Common myeloid progenitor, CD34-positive (primary cell): ENCODE results near the gene SOX10. TPM values are rescaled to one million over a fixed set of nuclear protein-coding genes. Genes with fewer than 3 reads are reported as not detected.

Experiments used
- CTCF ChIA-PET: fragments of 350-600 bp; sonication (Branson Sonifier 250); formaldehyde crosslinking; loops from one replicate; lab custom pipeline; 2021; ENCODE audit warnings: antibody characterized with exemption; lab: Charles Lee
- POLR2A ChIA-PET: fragments of 350-600 bp; sonication (Branson Sonifier 250); formaldehyde crosslinking; loops from one replicate; lab custom pipeline; 2021; ENCODE audit warnings: antibody characterized with exemption; lab: Charles Lee
- DNase-seq, 3 donors: peaks; one replicate each; pipeline versions ENCODE4 v3.0.0 to v3.0.0-alpha.2; 2013
- H3K27ac ChIP-seq, 2 experiments: 1 replicate in 1 of 2; 2 replicates in 1 of 2; pipeline ENCODE4 v1.7.0; 2013; ENCODE audit warnings: inconsistent platforms in 2 of 2, low read length in 2 of 2, mild to moderate bottlenecking in 2 of 2, low read depth in 1 of 2, moderate library complexity in 1 of 2; ENCODE audit not compliant: severe bottlenecking in 2 of 2, insufficient read depth in 1 of 2, poor library complexity in 1 of 2
- H3K27me3 ChIP-seq, 5 experiments: replicated peaks in 2 of 5; 1 replicate in 3 of 5; 2 replicates in 2 of 5; pipeline versions ENCODE4 v1.6.1 to v1.7.0; 2013; ENCODE audit warnings: low read length in 4 of 5, mild to moderate bottlenecking in 2 of 5, moderate library complexity in 2 of 5, inconsistent platforms in 1 of 5; ENCODE audit not compliant: insufficient read depth in 5 of 5, control insufficient read depth in 4 of 5
- H3K36me3 ChIP-seq, 4 experiments: 1 replicate in 2 of 4; 2 replicates in 2 of 4; pipeline versions ENCODE4 v1.6.1 to v1.7.0; 2013; ENCODE audit warnings: low read length in 3 of 4, control low read depth in 1 of 4, mild to moderate bottlenecking in 1 of 4; ENCODE audit not compliant: control insufficient read depth in 4 of 4, insufficient read depth in 4 of 4
- H3K4me1 ChIP-seq, 4 experiments: 1 replicate in 3 of 4; 2 replicates in 1 of 4; pipeline versions ENCODE4 v1.6.1 to v1.7.1; 2013; ENCODE audit warnings: low read length in 3 of 4, mild to moderate bottlenecking in 3 of 4, control low read depth in 1 of 4, inconsistent platforms in 1 of 4, moderate library complexity in 1 of 4; ENCODE audit not compliant: control insufficient read depth in 4 of 4, insufficient read depth in 4 of 4; ENCODE audit errors: control extremely low read depth in 1 of 4
- H3K4me3 ChIP-seq, 7 experiments: 1 replicate in 4 of 7; 2 replicates in 3 of 7; pipeline versions ENCODE4 v1.5.1 to v1.7.0; 2013; ENCODE audit warnings: mild to moderate bottlenecking in 7 of 7, low read length in 6 of 7, moderate library complexity in 6 of 7, inconsistent platforms in 2 of 7, low read depth in 2 of 7, control low read depth in 1 of 7; ENCODE audit not compliant: insufficient read depth in 4 of 7, control insufficient read depth in 1 of 7; ENCODE audit errors: extremely low read depth in 1 of 7
- H3K9me3 ChIP-seq, 5 experiments: 1 replicate in 4 of 5; 2 replicates in 1 of 5; pipeline versions ENCODE4 v1.6.1 to v1.7.1; 2013; ENCODE audit warnings: low read length in 4 of 5, mild to moderate bottlenecking in 2 of 5, inconsistent platforms in 1 of 5, low read depth in 1 of 5, moderate library complexity in 1 of 5; ENCODE audit not compliant: control insufficient read depth in 4 of 5, insufficient read depth in 2 of 5; ENCODE audit errors: control extremely low read depth in 1 of 5
- WGBS: methylation state at CpG from one replicate; pipeline ENCODE4 v1.1.5; 2013; ENCODE audit not compliant: insufficient coverage; 5-methylcytosine and 5-hydroxymethylcytosine counted together
- polyA plus RNA-seq: library from polyadenylated mRNA; unstranded; fragments of 120-200 nt; gene quantifications from one replicate; pipeline ENCODE4 v1.2.1, GENCODE V29; 2013

The SOX10 gene
- 0.05 TPM for polyA plus RNA-seq

DNA sequence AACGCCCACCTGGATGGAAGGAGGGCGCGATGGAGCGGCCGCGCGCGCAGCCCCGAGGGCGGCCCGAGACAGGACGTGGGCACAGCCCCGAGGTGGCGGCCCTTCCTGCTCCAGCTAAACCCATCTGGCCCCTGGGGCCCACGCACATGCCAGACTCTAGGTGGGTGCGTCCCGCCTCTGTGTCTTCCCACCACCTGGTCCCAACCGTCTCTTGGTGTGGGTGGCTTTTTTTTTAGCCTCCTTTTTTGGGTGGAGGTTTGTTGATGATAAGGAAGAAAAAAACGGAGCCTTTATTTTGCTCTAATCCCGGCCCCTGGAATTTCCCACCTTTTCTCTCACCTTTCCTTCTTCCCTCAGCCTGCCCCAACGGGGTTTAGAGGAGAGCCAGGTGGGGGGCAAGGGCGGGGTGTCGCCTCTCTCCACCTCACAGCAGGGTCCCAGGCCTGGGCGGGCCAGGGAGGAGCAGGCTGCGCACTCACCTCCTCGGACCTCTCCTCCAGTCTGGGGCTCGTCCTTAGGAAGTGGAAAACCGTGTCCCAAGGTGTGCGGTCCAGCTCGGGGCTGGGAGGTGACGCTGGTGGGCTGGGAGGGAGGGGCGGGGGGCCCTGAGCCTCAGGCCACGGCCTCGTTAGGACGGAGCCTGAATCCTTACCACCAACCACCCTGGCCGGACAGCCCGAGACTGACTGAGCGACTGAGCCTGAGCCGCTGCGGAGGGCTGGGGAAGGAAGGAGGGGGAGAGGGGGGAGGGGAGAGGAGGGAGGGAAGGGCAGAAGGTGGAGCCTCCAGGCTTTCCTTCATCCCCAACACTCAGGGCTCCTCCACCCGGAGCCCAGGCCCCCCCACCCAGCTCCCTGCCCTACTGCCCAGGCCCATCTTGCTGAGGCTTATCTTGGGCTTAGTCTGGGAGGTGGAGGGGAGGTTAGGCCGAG, at the start of gene SOX10:
TSS of gene SOX10 (minus strand) at position 696 of the 932 bp plus-strand sequence. CDS start 771 bp downstream, outside the sequence.
- Histone ChIP-seq H3K9me3 (no peaks in the 10 kb centered on the region), H3K4me1 (peaks cover 0 to 18% (median 12%) of the 10 kb centered on the region in 4 experiments), H3K4me3 (no peak within 1 kb of the TSS), H3K27me3 (no peaks in the 10 kb centered on the region), H3K27ac (no peak within 1 kb of the TSS), H3K36me3 (peaks cover 0 to 2% (median 0%) of the 10 kb centered on the region in 4 experiments)
- DNase-seq, result no peak
- WGBS, result 94% methylated on average over 21 of the region's 42 CpGs
- CTCF ChIA-PET, result no interaction called here
- POLR2A ChIA-PET, result no interaction called here

DNA sequence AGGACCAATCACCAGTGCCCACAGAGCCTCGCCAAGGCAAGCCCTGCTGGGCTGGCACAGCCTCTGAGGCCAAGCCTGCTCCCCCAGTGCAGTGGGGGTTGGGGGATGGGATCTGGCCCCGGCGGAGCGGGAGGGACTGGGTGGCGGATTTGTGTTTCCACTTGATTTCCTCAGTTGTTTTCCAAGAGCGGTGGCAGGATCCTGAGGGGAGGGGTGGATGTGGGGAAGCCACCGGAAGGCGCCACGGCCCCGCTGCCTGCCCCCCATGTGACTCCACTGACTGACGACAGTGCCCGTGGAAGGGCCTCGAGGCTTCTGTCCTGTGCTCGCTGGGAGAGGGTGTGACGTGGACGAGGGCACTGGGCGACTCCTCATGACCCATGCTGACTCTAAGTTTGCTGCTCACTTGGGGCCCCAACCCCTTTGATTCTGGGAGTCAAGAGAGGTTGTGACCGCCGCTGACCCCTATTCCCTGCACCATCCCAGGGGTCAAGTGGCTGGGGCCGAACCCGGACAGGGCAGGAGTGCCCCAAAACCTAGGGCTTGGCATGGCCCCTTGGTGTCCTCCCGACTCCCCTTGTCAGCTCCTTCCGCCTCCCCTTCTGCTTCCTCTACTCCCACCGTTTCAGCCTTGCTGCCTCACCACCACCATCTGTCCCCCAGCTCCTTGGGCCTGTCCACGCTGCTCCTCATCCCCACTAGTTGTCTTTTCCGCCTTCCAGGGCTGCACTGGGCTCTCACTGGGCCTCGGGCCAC, 49.3 kb upstream of the SOX10 start:
- ChIA-PET CTCF (interaction anchor here (0.7 to 1.2 kb wide), 3 partner anchors 9 to 18 kb away, joined by 3 read pairs; no protein-coding TSS in a partner anchor), POLR2A (interaction anchor here (0.6 kb wide), 1 partner anchor 656 kb away, joined by 4 read pairs; no protein-coding TSS in a partner anchor)
- Histone ChIP-seq H3K9me3 (no peaks in the 10 kb centered on the region), H3K4me3 (no peak overlapping the region), H3K36me3 (no peaks in the 10 kb centered on the region), H3K27me3 (no peaks in the 10 kb centered on the region), H3K4me1 (peaks cover 0 to 22% (median 5%) of the 10 kb centered on the region in 4 experiments), H3K27ac (peak overlapping the region in 1 of 2 experiments; percentile 54)
- 91% methylated on average over 26 of the region's 27 CpGs for whole genome bisulfite sequencing
- no peak for DNase-seq

DNA sequence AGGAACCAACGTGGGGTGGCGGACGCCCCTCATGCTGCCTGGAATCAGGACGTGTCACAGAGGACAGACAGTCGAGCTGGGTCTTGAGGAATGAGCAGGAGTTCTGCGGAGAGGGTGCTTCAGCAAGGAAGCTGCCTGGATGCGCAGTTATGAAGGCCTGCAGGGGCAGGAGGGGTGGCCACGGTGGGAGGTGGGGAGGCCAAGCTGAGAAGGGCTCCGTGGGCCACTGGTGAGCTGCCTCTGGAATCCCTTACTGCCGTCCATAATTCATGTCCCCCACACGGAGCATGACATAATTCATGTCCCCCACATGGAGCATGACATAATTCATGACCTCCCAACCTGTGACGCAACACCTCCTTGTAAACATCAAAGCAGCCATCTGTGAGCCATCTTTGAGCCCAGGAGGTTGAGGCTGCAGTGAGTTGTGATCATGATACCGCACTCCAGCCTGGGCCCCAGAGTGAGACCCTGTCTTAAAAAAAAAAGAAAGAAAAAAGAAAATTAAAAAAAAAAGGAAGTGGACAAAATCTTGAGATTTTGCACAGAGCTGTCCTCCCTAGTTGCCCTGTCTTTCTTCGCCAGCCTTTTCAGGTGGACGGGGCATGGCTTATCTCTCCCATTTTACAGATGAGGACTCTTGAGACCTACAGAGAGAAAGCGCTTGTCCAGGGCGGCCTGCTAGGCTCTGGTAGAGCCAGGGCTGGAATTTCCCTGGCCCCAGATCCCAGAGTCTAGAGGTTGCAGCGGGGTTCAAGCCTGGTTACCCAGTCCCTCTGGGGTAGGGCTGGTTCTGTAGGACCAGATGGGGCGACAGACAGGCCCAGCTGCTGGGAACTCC, 48.5 kb upstream of the SOX10 start:
- WGBS, result 91% methylated on average over 17 of the region's 19 CpGs
- Histone ChIP-seq H3K27me3 (no peaks in the 10 kb centered on the region), H3K9me3 (no peaks in the 10 kb centered on the region), H3K4me3 (no peak overlapping the region), H3K4me1 (peaks cover 0 to 22% (median 5%) of the 10 kb centered on the region in 4 experiments), H3K36me3 (no peaks in the 10 kb centered on the region), H3K27ac (no peak overlapping the region)
- POLR2A ChIA-PET, result no interaction called here
- DNase-seq, result peak in 2 of 3 donors; percentile 38 to 44
- CTCF ChIA-PET, result interaction anchor here (1.0 to 1.1 kb wide), 2 partner anchors 12 to 21 kb away, joined by 3 to 4 read pairs; no protein-coding TSS in a partner anchor

DNA sequence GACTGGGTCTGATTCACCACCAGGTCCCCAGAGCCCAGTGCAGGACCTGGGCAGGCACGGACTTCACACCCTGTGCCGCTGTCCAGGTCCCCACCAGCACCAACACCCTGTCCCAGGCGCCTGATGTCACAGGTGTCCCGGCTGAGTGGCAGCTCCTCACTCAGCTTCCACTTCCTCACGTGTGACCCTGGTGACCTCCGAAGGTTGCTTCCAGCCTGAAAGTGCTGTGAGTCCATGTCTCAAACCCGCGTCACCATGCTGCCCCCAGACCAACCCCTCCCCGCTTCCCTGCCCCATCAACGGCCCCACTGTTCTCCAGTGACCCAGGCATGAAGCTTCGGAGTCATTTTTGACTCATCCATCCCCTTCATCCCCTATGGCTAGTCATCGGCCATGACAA, 47.1 kb upstream of the SOX10 start:
- H3K27me3 ChIP-seq, result no peaks in the 10 kb centered on the region
- ChIA-PET CTCF (interaction anchor here (1.1 kb wide), 1 partner anchor 20 kb away, joined by 4 read pairs; no protein-coding TSS in a partner anchor), POLR2A (no interaction called here)
- no peak for DNase-seq
- no peaks in the 10 kb centered on the region for H3K36me3 ChIP-seq
- H3K4me1 ChIP-seq, result peaks cover 0 to 22% (median 5%) of the 10 kb centered on the region in 4 experiments
- no peak overlapping the region for H3K4me3 ChIP-seq
- H3K9me3 ChIP-seq, result no peaks in the 10 kb centered on the region
- no peak overlapping the region for H3K27ac ChIP-seq
- WGBS, result over 99% methylated on average over 11 of the region's 12 CpGs

DNA sequence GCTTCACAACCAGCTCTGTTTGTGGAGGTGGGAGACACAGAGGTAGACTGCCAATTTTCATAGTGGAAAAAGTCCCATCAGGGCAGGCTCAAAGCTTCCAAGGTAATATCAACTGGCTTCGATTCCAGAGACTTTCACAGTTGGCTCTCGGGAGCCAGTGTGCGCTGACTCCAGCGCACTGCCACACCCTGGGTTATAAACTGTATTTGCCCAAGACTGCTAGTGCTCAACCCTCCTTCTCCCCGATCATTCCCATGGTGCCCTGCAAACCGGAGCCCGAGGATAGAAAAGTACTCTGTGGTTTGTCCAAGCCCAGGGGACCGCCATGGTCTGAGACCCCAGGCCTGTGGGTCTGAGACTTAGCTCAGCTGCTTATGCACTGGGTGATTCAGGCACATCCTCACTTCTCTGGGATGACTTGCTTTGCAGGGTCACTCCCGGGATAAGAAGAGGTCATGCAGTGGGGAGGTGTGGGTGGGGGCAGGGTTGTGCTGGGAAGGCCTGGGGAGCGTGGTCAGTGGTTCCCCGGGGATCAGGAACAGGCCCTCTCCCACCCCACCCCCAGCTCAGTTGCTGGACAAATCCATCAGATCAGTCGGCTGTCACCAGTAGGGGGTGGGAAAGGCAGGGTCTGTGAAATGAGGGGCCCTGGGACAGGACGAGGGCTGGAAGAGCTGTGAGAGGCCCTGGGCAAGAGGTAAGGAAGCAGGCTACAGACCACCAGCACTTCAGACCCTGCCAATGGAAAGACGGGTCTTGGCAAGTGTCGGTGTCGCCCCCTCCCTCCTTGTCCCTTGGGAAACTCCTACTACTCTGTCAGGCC, 46.2 kb upstream of the SOX10 start:
- WGBS, result 99% methylated on average over 9 of the region's 16 CpGs
- CTCF ChIA-PET, result interaction anchor here (1.4 kb wide), 1 partner anchor 66 kb away, joined by 3 read pairs; no protein-coding TSS in a partner anchor
- Histone ChIP-seq H3K27ac (no peak overlapping the region), H3K4me1 (peaks cover 0 to 22% (median 5%) of the 10 kb centered on the region in 4 experiments), H3K36me3 (no peaks in the 10 kb centered on the region), H3K9me3 (no peaks in the 10 kb centered on the region), H3K4me3 (no peak overlapping the region), H3K27me3 (no peaks in the 10 kb centered on the region)
- POLR2A ChIA-PET, result no interaction called here
- no peak for DNase-seq

DNA sequence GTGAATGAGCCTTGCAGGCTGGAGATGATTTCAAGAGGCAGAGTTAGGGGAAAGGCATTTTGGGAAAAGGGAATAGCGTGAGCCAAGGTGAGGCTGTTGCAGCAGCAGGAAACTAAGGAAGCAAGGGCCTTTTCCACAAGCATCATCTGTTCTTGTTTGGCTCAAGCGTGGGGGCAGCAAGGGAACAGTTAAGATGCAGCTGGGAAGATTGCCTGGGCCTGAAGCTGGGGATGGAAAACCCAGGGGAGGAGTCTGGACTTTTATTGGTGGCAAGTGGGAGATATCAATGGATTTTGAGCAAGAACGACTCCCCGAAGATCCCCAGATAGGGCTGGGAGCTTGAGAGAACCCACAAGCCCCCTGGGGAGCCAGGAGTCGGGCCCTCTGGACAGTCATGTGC, 45.5 kb upstream of the SOX10 start:
- WGBS, result 97% methylated on average over 5 of the region's 5 CpGs
- H3K9me3 ChIP-seq, result no peaks in the 10 kb centered on the region
- no peak overlapping the region for H3K27ac ChIP-seq
- H3K4me1 ChIP-seq, result peaks cover 0 to 22% (median 5%) of the 10 kb centered on the region in 4 experiments
- ChIA-PET POLR2A (no interaction called here), CTCF (interaction anchor here (1.4 kb wide), 1 partner anchor 65 kb away, joined by 3 read pairs; no protein-coding TSS in a partner anchor)
- no peak overlapping the region for H3K4me3 ChIP-seq
- DNase-seq, result no peak
- no peaks in the 10 kb centered on the region for H3K36me3 ChIP-seq
- H3K27me3 ChIP-seq, result no peaks in the 10 kb centered on the region
